ENCODE results near the gene TCP11X2.
"Not testable (repeated sequence)": the region's sequence is repeated elsewhere in the genome, so short reads cannot be mapped to it uniquely, and the experiment has no call there.

Gene TCP11X2

GRCh38 chrX:102471762-102472220, at the start of gene TCP11X2:
TCP11X2 (minus strand) TSS chrX:102471812.
- not testable (repeated sequence) for DNase-seq

- DNase-seq, result peak; percentile 6
Measured at GRCh38 chrX:102517326-102517725, 45.7 kb upstream of the TCP11X2 start.

GRCh38 chrX:102515975-102516941, 44.6 kb upstream of the TCP11X2 start, which contains the start of gene TMSB15A:
TMSB15A (minus strand) TSS chrX:102516739.
- DNase-seq, result peak; percentile 51

- DNase-seq, result no peak
Measured at GRCh38 chrX:102514536-102514935, 42.9 kb upstream of the TCP11X2 start.

GRCh38 chrX:102498732-102499131, 27.1 kb upstream of the TCP11X2 start:
- DNase-seq, result no peak

- no peak for DNase-seq
Measured at GRCh38 chrX:102491766-102492165, 20.2 kb upstream of the TCP11X2 start.

- DNase-seq, result not testable (repeated sequence)
Measured at GRCh38 chrX:102478765-102479164, 7.2 kb upstream of the TCP11X2 start.

GRCh38 chrX:102470215-102470614, 1.4 kb downstream of the TCP11X2 start:
- not testable (repeated sequence) for DNase-seq

GRCh38 chrX:102458615-102459014, 13.0 kb downstream of the TCP11X2 start:
- DNase-seq, result not testable (repeated sequence)

- DNase-seq, result not testable (repeated sequence)
Measured at GRCh38 chrX:102439908-102440307, 31.7 kb downstream of the TCP11X2 start, which contains the start of gene NXF2B. NXF2B (minus strand) TSS chrX:102440008; CDS start chrX:102380036, 59,972 bp downstream.

GRCh38 chrX:102414493-102414892, 57.1 kb downstream of the TCP11X2 start:
- DNase-seq, result not testable (repeated sequence)
